GM06990 (cell line): ENCODE results near the gene TGFBR3.

ENCODE experiments used
- DNase-seq: peaks from one replicate; pipeline ENCODE4 v3.0.0-alpha.2; 2011; ENCODE audit not compliant: insufficient read length; ENCODE audit errors: extremely low read depth
- H3K27me3 ChIP-seq: replicated peaks from 2 replicates; pipeline ENCODE4 v1.6.0; 2011; ENCODE audit warnings: low read length; ENCODE audit not compliant: control insufficient read depth, insufficient read depth
- H3K36me3 ChIP-seq: 2 replicates; pipeline ENCODE4 v1.5.1; 2011; ENCODE audit warnings: low read length; ENCODE audit not compliant: control insufficient read depth, insufficient read depth
- H3K4me3 ChIP-seq: replicated peaks from 2 replicates; pipeline ENCODE4 v1.5.1; 2011; ENCODE audit warnings: low read depth, mild to moderate bottlenecking, control low read depth, low read length
- TF ChIP-seq, protein P1 (sequence below): IDR thresholded peaks from 2 replicates; pipeline ENCODE4 v1.5.1; 2011; ENCODE audit warnings: low read length, control low read depth, mild to moderate bottlenecking, inconsistent platforms; ENCODE audit not compliant: insufficient read depth, poor library complexity, severe bottlenecking

Gene TGFBR3

DNA sequence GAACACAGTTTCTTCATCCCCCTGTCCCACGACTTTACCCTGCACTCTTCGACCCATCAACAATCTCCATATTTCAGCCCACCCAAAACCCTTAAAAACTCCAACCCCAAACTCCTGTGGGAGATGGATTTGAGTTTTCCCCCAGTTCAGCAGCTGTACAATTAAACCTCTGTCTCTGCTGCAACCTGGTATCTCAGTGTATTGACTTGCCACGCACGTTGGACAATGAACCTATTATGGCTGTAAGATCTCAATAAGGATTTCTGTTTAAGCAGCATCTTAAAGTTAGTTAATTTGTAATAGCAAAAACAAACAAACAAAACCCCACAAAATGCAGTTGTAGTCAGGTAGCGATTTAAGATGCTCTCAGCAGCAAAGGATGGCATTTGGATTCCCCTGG lies 119.1 kb downstream of the TGFBR3 start:
- TF ChIP-seq, protein P1, sequence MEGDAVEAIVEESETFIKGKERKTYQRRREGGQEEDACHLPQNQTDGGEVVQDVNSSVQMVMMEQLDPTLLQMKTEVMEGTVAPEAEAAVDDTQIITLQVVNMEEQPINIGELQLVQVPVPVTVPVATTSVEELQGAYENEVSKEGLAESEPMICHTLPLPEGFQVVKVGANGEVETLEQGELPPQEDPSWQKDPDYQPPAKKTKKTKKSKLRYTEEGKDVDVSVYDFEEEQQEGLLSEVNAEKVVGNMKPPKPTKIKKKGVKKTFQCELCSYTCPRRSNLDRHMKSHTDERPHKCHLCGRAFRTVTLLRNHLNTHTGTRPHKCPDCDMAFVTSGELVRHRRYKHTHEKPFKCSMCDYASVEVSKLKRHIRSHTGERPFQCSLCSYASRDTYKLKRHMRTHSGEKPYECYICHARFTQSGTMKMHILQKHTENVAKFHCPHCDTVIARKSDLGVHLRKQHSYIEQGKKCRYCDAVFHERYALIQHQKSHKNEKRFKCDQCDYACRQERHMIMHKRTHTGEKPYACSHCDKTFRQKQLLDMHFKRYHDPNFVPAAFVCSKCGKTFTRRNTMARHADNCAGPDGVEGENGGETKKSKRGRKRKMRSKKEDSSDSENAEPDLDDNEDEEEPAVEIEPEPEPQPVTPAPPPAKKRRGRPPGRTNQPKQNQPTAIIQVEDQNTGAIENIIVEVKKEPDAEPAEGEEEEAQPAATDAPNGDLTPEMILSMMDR, result no peak
- no peak overlapping the region for H3K4me3 ChIP-seq
- no peaks in the 10 kb centered on the region for H3K27me3 ChIP-seq
- no peaks in the 10 kb centered on the region for H3K36me3 ChIP-seq
- DNase-seq, result no peak

DNA sequence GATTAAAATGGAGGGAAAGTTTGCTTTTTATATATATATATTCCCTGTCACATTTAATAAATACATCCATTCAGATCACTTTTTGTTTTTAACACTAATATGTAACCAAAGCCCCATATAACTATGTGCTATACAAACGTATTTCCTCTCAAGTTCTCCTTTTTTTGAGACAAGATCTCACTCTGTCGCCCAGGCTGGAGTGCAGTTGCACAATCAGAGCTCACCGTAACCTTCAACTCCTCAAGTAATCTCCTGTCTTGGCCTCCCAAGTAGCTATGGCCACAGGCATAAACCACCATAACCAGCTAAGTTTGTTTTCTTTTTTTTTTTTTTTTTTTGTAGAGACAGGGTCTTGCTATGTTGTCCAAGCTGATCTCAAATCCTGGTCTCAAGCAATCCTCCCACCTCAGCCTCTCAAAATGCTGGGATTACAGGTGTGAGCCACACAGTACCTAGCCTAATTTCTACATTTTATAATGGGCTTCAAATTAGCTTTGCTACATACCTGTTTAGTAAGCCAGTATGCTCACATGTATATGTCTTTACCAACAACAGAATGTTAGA lies 120.0 kb downstream of the TGFBR3 start:
- Histone ChIP-seq H3K27me3 (no peaks in the 10 kb centered on the region), H3K36me3 (no peaks in the 10 kb centered on the region), H3K4me3 (no peak overlapping the region)
- TF ChIP-seq, protein P1, result no peak
- DNase-seq, result no peak

DNA sequence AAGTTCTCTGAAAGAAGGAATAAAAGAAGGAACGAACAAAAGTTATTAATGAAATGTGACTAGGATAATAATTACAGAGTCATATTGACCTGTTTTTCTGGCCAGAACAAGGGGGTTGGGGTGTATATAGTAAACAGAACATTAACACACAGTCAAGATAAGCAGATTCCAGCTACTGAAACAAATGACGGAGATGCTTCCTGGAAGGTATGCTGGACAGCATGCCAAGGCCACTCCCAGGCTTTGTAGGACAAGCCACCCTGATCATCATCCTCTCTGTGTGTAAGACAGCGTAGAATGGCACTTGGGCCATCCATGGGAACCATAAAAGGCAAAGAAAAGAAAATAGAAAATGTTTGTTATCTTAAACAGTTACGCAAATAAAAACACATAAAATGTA lies 120.7 kb downstream of the TGFBR3 start:
- H3K36me3 ChIP-seq, result no peaks in the 10 kb centered on the region
- TF ChIP-seq, protein P1, result no peak
- no peak overlapping the region for H3K4me3 ChIP-seq
- DNase-seq, result no peak
- no peaks in the 10 kb centered on the region for H3K27me3 ChIP-seq

DNA sequence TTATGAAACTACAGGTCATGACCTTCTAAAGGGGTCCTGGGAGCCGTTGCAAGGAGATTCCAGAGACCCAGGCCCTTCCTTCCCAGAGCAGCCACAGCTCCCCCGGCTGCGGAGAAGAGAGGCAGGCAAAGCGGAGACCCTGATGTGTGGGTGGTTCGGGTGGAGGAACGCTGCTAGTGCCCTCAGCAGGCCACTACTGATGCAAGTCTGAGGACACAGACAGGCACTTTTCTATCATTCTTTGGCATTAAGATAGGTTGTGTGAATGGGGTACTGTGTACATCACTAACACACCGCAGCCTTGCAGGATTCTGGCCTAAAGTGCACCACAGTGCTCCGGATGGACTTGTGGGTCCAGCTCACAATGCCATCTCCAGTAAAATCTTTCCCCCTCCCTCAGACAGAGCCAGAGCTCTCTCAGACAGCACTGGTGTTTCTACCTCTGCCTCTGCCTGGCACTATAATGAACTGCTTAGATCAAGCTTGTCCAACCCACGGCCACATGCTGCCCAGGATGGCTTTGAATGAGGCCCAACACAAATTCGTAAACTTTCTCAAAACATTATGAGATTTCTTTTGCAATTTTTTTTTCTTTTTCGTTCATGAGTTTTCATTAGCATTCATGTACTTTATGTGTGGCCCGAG lies 121.4 kb downstream of the TGFBR3 start:
- no peaks in the 10 kb centered on the region for H3K27me3 ChIP-seq
- H3K36me3 ChIP-seq, result no peaks in the 10 kb centered on the region
- DNase-seq, result no peak
- no peak overlapping the region for H3K4me3 ChIP-seq
- TF ChIP-seq, protein P1, result no peak

DNA sequence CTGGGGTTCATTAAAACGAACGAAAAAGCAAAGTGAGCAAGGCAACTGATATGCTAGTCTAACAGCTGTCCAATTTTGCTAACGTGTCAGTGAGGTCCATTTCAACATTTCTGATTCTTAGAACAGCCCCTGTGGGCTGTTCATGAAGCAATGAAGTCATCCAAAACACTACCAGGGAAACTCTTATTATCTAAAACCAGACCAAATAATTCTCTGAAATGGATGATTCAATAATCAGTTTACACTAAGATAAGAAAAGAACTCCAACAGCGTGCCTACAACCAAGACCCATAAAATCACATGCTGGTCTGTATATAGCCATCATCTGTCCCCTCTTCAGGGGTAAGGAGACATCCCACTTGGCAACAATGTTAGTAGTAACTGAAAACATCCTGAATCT lies 122.7 kb downstream of the TGFBR3 start:
- H3K4me3 ChIP-seq, result no peak overlapping the region
- DNase-seq, result no peak
- no peaks in the 10 kb centered on the region for H3K36me3 ChIP-seq
- TF ChIP-seq, protein P1, result no peak
- H3K27me3 ChIP-seq, result no peaks in the 10 kb centered on the region
